Ishikawa (cell line): ENCODE results near the gene MERTK.

ENCODE experiments used
- CEBPB ChIP-seq: IDR thresholded peaks from 2 replicates; pipeline ENCODE4 v1.6.1; 2012
- CREB1 ChIP-seq: IDR thresholded peaks from 2 replicates; pipeline ENCODE4 v1.6.1; 2012; ENCODE audit warnings: low read depth
- EGR1 ChIP-seq: IDR thresholded peaks from 2 replicates; pipeline ENCODE4 v1.6.1; 2012
- EP300 ChIP-seq: IDR thresholded peaks from 2 replicates; pipeline ENCODE4 v1.6.1; 2012; ENCODE audit warnings: borderline replicate concordance
- FOXM1 ChIP-seq: IDR thresholded peaks from 2 replicates; pipeline ENCODE4 v1.6.1; 2012; ENCODE audit warnings: low read depth, borderline replicate concordance
- NFIC ChIP-seq: IDR thresholded peaks from 2 replicates; pipeline ENCODE4 v1.6.1; 2012
- RAD21 ChIP-seq: IDR thresholded peaks from 2 replicates; pipeline ENCODE4 v1.6.1; 2012; ENCODE audit warnings: low read depth
- REST ChIP-seq: IDR thresholded peaks from 2 replicates; pipeline ENCODE4 v1.6.1; 2012; ENCODE audit warnings: low read depth, mild to moderate bottlenecking
- TAF1 ChIP-seq: IDR thresholded peaks from 2 replicates; pipeline ENCODE4 v1.6.1; 2012; ENCODE audit warnings: low read depth, mild to moderate bottlenecking
- TCF12 ChIP-seq: IDR thresholded peaks from 2 replicates; pipeline ENCODE4 v1.6.1; 2012; ENCODE audit warnings: low read depth
- TEAD4 ChIP-seq: IDR thresholded peaks from 2 replicates; pipeline ENCODE4 v1.6.1; 2012
- YY1 ChIP-seq: IDR thresholded peaks from 2 replicates; pipeline ENCODE4 v1.6.1; 2012; ENCODE audit warnings: low read depth
- ZBTB7A ChIP-seq: IDR thresholded peaks from 2 replicates; pipeline ENCODE4 v1.6.1; 2012; ENCODE audit warnings: low read depth
- TF ChIP-seq, protein P1 (sequence below): IDR thresholded peaks from 2 replicates; pipeline ENCODE4 v1.6.1; 2012
- TF ChIP-seq, protein P2 (sequence below): IDR thresholded peaks from 2 replicates; pipeline ENCODE4 v1.6.1; 2012

The MERTK gene

DNA sequence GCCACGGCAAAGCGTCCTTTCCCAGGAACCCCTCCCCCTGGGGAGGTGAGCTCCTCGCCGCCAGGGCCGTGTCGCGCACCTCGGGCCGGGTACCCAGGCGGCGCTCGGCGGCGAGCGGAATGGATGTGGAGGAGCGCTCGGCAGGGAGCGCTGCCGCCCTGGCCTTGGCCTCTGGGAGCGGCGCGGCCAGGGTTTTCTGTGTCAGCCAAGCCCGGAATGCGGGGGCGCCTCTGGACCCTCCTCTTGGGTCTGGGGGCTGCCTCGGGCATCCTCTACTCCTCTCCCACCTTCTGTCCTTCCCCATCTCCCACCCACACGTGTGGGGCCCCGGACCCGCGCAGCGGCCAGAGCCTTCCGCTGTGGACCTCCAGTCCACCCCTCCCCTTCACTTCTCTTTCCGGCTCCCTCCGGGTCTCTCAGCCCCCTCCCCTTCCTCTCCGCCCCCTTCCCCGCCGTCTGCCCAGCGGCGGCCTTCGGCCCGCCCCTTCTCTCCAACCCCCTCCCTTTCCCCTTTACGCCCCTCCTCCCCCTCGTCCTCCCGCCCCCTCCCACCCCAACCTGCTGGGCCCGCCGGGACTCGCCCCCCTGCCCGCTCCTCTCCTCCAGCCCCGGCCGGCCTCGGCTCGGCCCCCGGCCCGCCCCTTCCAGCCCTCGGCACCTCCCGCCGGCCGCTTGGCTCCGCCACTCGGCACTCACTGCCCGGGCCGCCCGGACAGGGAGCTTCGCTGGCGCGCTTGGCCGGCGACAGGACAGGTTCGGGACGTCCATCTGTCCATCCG is at the start of gene MERTK:
Gene MERTK (plus strand): TSS at position 684 of the 779 bp plus-strand sequence. CDS start 129 bp downstream, outside the sequence.
- TF ChIP-seq YY1 (no peak), EGR1 (0 out of 2 replicates have a peak, but pooled peaks have one; percentile 22), NFIC (no peak), TAF1 (peak; percentile 51; the same call in 1 of the 2 replicates), ZBTB7A (peak; percentile 81; the same call in 1 of the 2 replicates), RAD21 (peak; percentile 62)
- TF ChIP-seq, protein P1, sequence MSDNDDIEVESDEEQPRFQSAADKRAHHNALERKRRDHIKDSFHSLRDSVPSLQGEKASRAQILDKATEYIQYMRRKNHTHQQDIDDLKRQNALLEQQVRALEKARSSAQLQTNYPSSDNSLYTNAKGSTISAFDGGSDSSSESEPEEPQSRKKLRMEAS: 0 out of 2 replicates have a peak, but pooled peaks have one; percentile 35

DNA sequence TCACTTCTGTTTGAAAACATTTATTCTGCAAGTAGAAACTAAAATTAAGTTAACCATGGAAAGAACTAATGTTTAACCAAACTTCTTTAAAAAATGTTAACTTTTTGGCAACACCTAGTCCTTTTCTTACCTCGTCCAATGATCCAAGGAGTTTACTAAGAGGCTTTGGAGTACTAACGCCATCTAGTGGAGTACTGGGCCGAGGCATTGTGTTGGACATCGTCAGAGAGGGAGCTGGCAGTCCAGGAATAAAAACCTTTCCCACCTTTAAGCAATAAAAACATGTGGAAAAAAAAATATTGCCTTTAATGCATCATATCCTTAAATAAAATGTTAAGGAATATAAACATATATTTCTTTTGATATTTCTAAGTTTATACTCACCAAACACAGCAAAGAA is 47.8 kb upstream of the MERTK start:
- TF ChIP-seq RAD21: peak; percentile 16; the same call in 1 of the 2 replicates

- TF ChIP-seq, protein P2, sequence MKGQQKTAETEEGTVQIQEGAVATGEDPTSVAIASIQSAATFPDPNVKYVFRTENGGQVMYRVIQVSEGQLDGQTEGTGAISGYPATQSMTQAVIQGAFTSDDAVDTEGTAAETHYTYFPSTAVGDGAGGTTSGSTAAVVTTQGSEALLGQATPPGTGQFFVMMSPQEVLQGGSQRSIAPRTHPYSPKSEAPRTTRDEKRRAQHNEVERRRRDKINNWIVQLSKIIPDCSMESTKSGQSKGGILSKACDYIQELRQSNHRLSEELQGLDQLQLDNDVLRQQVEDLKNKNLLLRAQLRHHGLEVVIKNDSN: peak; percentile 63
- TF ChIP-seq TCF12 (no peak; the same call in 1 of the 2 replicates), YY1 (peak; percentile 97), TAF1 (peak; percentile 97), CEBPB (no peak), TEAD4 (no peak)
- TF ChIP-seq, protein P1: peak; percentile 91
These were observed 14.5 kb upstream of the MERTK start, which contains the start of gene ANAPC1 for GRCh38 chr2:111883661-111884591. Gene ANAPC1 (minus strand): TSS chr2:111884193. CDS start chr2:111880825, 3,368 bp downstream.

GRCh38 chr2:111884592-111884964 is 13.8 kb upstream of the MERTK start:
- no peak for TF ChIP-seq REST
- no peak for TF ChIP-seq EP300
- no peak for TF ChIP-seq CEBPB
- no peak for TF ChIP-seq TAF1
- TF ChIP-seq CREB1: no peak
- no peak for TF ChIP-seq YY1
- no peak for TF ChIP-seq TCF12
- TF ChIP-seq FOXM1: no peak
- TF ChIP-seq, protein P1: no peak
- TF ChIP-seq TEAD4: no peak
- TF ChIP-seq, protein P2: no peak
- TF ChIP-seq NFIC: no peak
- TF ChIP-seq RAD21: no peak
- no peak for TF ChIP-seq ZBTB7A

DNA sequence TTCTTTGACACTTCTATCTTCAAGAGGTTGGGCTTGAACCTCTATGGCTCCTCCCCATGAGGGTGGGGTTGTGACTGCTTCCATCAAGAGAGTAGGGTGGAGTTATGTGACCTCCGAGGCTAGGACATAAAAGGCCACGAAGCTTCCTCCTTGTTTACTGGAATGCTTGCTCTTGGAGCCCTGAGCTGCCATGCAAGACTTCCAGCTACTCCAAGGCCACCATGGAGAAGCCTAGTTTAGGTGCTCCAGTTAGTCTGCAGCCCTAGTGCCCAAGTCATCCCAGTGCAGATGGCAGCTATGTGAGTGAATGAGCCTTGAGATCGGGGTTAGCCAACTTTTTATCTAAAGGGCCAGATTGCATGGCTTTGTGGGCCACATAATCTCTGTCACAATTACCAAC is 2.4 kb upstream of the MERTK start:
- TF ChIP-seq, protein P1: no peak
- TF ChIP-seq REST (no peak), TEAD4 (no peak)
